PFSK-1 (cell line): ENCODE data around the gene HCRT.

ENCODE experiments used
- SIN3A ChIP-seq: IDR thresholded peaks from 2 replicates; pipeline ENCODE4 v1.6.1; 2012; ENCODE audit warnings: mild to moderate bottlenecking, low read length, moderate library complexity, borderline replicate concordance; ENCODE audit not compliant: insufficient read depth
- TAF1 ChIP-seq: IDR thresholded peaks from 2 replicates; pipeline ENCODE4 v1.6.1; 2012; ENCODE audit warnings: low read length, control low read depth, borderline replicate concordance; ENCODE audit not compliant: insufficient read depth

DNA sequence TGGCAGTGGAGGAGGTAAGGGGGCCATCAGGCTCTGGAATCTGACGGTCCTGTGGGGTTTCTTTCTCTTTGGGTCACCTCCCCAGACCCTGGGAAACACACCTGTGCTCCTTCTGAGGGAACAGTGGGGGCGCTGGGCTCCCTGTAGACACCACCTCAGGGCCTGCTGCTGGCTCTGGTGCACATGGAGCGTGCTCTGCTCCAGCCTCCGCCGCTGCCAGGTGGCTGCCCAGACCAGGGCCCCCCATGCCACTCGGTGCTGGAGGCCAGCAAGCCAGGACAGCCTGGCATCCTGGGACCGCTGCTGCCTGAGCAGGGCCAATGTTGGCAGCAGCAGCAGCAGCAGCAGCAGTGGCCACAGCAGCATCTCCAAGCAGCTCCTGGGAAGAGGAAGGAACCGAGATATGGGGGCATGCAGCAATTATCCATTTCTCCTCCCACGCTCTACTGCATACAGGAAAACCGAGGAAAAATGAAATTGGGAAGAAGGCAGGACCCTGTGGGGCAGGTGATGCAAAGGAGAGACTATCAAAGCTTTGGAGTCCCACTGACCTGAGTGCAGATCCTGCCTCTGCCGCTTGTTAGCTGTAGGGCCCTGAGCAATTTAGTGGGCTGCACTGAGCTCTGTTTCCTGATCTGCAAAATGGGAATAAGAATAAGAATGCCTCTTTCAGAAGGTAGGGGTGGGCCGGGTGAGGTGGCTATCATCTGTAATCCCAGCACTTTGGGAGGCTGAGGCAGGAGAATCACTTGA lies 8.1 kb upstream of the HCRT start:
- TF ChIP-seq TAF1 (no peak), SIN3A (no peak)
